ENCODE data around the gene GIPC2. TPM values are rescaled to one million over a fixed set of nuclear protein-coding genes. Genes with fewer than 3 reads are reported as not detected.

Gene GIPC2
- total and polyA plus RNA-seq, 2 donors (not counting 1 experiment from before 2014, with no cell fraction given), result not detected

DNA sequence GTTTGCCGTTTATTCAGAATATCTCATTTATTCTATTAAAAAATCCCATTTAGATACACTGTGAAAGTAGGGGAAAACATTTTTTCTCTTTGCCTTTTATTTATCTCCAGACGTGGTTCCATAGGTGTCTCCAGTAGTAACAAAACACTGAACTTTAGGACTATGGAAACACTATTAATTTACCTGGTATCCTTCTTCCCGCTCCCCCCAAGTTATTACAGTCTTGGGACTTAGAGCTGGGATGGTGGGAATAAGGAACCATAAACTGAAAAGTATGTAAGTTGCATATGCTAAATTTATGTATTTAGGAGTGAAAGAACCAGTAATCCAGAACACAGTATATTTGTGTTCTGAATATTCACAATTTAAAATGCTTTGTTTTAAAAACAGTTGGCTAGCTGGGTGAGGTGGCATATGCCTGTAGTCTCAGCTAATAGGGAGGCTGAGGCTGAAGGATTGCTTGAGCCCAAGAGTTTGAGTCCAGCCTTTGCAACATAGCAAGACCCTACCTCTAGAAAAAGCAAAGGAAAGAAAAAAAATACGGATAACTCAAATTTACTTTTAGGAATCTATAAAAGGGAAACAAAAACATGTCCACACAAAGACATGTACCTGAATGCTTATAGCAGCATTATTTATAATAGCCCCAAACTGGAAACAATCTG, 38.0 kb upstream of the GIPC2 start:
- no peaks in the 10 kb centered on the region for H4K20me1 ChIP-seq (ENCODE audit: control insufficient read depth, insufficient read depth, low read length, poor library complexity, severe bottlenecking)
- ChIA-PET POLR2A (no interaction called here), CTCF (no interaction called here)
- TF ChIP-seq CTCF (IDR thresholded peaks at IDR 0.05), result no peak
- no peak for TF ChIP-seq EZH2 (IDR thresholded peaks at IDR 0.05; ENCODE audit: borderline replicate concordance, insufficient read depth, low read depth, low read length, poor library complexity, severe bottlenecking)
- no peak overlapping the region for H3K4me3 Mint-ChIP-seq
- no peaks in the 10 kb centered on the region for H3K27me3 Mint-ChIP-seq
- no peak overlapping the region for H2AFZ ChIP-seq (ENCODE audit: insufficient read depth, low read depth, low read length, poor library complexity, severe bottlenecking)
- H3K4me1 ChIP-seq (ENCODE audit: control insufficient read depth in 2 of 2, insufficient read depth in 2 of 2, low read length in 2 of 2), result peaks cover 0 to 20% of the 10 kb centered on the region in 2 donors
- no peak overlapping the region for H3K4me2 ChIP-seq (replicated peaks; ENCODE audit: low read depth, low read length, poor library complexity, severe bottlenecking)
- H3K4me3 ChIP-seq (ENCODE audit: control extremely low read depth in 1 of 5, extremely low read depth in 1 of 5, insufficient read depth in 1 of 5, low read depth in 2 of 5, low read length in 4 of 5), result no peak overlapping the region
- H3K27me3 ChIP-seq (replicated peaks in 1 of 4; ENCODE audit: control extremely low read depth in 1 of 4, control insufficient read depth in 3 of 4, insufficient read depth in 4 of 4, low read length in 3 of 4), result no peaks in the 10 kb centered on the region
- H3K79me2 ChIP-seq (ENCODE audit: control insufficient read depth, insufficient read depth, low read length), result peaks cover 16% of the 10 kb centered on the region
- peaks cover 41% of the 10 kb centered on the region for H3K4me1 Mint-ChIP-seq
- no peak overlapping the region for H3K27ac ChIP-seq (ENCODE audit: low read length in 2 of 2)
- intact Hi-C loops (cut with micrococcal nuclease), result no loop called here
- H3K9ac ChIP-seq (ENCODE audit: low read length), result no peak overlapping the region
- DNase-seq, result no peak
- no peak for ATAC-seq (ENCODE audit: low read depth)
- no peaks in the 10 kb centered on the region for H3K36me3 ChIP-seq (replicated peaks in 1 of 2; ENCODE audit: control extremely low read depth in 1 of 2, control insufficient read depth in 1 of 2, extremely low read depth in 1 of 2, insufficient read depth in 2 of 2, low read length in 1 of 2)
- H3K9me3 ChIP-seq (ENCODE audit: control extremely low read depth in 1 of 3, control insufficient read depth in 2 of 3, insufficient read depth in 1 of 3, low read length in 2 of 3), result no peaks in the 10 kb centered on the region
- no peak overlapping the region for H3K27ac Mint-ChIP-seq
- H3K9me3 Mint-ChIP-seq (ENCODE audit: insufficient read depth), result no peaks in the 10 kb centered on the region
- WGBS (ENCODE audit: insufficient coverage), result no CpG with 5 or more reads among the region's 4 CpGs

DNA sequence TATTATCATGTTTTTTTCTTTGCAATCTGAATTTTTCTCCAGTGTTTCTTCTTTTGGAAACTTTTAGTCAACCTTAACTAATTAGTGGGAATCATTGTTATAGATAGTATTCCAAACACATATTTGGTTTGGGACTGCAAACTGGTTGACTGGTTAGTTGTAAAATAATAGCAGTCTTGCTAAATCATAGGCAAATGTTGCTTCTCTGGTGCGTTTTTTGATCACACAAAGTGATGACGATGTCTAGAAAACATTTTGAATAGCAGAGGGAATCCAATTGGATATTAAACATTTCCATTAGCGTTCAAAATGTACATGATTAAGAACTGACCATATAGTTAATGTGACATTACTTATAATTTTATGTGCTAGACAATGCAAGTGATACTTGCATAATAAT, 36.5 kb upstream of the GIPC2 start:
- Histone ChIP-seq H3K27me3 (replicated peaks in 1 of 4; ENCODE audit: control extremely low read depth in 1 of 4, control insufficient read depth in 3 of 4, insufficient read depth in 4 of 4, low read length in 3 of 4) (no peaks in the 10 kb centered on the region), H3K27ac (ENCODE audit: low read length in 2 of 2) (no peak overlapping the region), H3K4me1 (ENCODE audit: control insufficient read depth in 2 of 2, insufficient read depth in 2 of 2, low read length in 2 of 2) (peaks cover 0 to 14% of the 10 kb centered on the region in 2 donors), H3K36me3 (replicated peaks in 1 of 2; ENCODE audit: control extremely low read depth in 1 of 2, control insufficient read depth in 1 of 2, extremely low read depth in 1 of 2, insufficient read depth in 2 of 2, low read length in 1 of 2) (no peaks in the 10 kb centered on the region), H2AFZ (ENCODE audit: insufficient read depth, low read depth, low read length, poor library complexity, severe bottlenecking) (no peak overlapping the region), H3K9me3 (ENCODE audit: control extremely low read depth in 1 of 3, control insufficient read depth in 2 of 3, insufficient read depth in 1 of 3, low read length in 2 of 3) (no peaks in the 10 kb centered on the region), H3K9ac (ENCODE audit: low read length) (no peak overlapping the region), H3K4me3 (ENCODE audit: control extremely low read depth in 1 of 5, extremely low read depth in 1 of 5, insufficient read depth in 1 of 5, low read depth in 2 of 5, low read length in 4 of 5) (no peak overlapping the region), H3K4me2 (replicated peaks; ENCODE audit: low read depth, low read length, poor library complexity, severe bottlenecking) (no peak overlapping the region), H3K79me2 (ENCODE audit: control insufficient read depth, insufficient read depth, low read length) (peaks cover 16% of the 10 kb centered on the region), H4K20me1 (ENCODE audit: control insufficient read depth, insufficient read depth, low read length, poor library complexity, severe bottlenecking) (no peaks in the 10 kb centered on the region)
- Mint-ChIP-seq H3K4me1 (peaks cover 31% of the 10 kb centered on the region), H3K9me3 (ENCODE audit: insufficient read depth) (no peaks in the 10 kb centered on the region), H3K4me3 (no peak overlapping the region), H3K27me3 (no peaks in the 10 kb centered on the region), H3K27ac (no peak overlapping the region)
- no peak for ATAC-seq (ENCODE audit: low read depth)
- no peak for DNase-seq
- intact Hi-C loops (cut with micrococcal nuclease), result no loop called here
- POLR2A ChIA-PET, result no interaction called here
- WGBS (ENCODE audit: insufficient coverage), result no CpG with 5 or more reads among the region's 3 CpGs
- no peak for TF ChIP-seq EZH2 (IDR thresholded peaks at IDR 0.05; ENCODE audit: borderline replicate concordance, insufficient read depth, low read depth, low read length, poor library complexity, severe bottlenecking)
- no peak for TF ChIP-seq CTCF (IDR thresholded peaks at IDR 0.05)
- CTCF ChIA-PET, result no interaction called here

Measured in B cell (primary cell).